EH (cell line): Measurements from ENCODE around the gene TRIM43.
"Not testable (repeated sequence)": the region's sequence is repeated elsewhere in the genome, so short reads cannot be mapped to it uniquely, and the experiment has no call there.

ENCODE experiments used
- DNase-seq: peaks from one replicate; pipeline ENCODE4 v3.0.0-alpha.2; 2015; ENCODE audit warnings: low read depth

TRIM43 gene

DNA sequence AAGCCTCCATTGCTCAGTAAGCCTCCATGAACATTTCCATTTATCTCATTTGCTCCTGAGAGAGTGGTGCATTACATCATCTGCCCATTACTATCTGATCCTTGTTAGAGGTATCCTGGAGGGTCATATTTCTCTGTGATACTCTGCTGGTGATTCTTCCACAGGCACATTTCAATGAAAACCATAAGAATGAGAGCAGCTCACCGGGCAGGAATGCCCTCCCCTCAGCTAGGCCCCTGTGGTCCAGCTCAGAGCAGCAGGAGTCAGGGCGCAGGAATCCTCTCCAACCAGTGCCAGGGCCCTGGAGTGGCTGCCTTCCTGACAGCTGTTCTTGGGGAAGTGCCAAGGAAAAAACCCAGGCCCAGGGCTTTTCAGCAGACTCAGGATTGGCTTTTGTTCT lies 50.0 kb downstream of the TRIM43 start:
- DNase-seq = peak; percentile 88

GRCh38 chr2:95642360-95642759 lies 50.6 kb downstream of the TRIM43 start:
- peak; percentile 54 for DNase-seq

DNA sequence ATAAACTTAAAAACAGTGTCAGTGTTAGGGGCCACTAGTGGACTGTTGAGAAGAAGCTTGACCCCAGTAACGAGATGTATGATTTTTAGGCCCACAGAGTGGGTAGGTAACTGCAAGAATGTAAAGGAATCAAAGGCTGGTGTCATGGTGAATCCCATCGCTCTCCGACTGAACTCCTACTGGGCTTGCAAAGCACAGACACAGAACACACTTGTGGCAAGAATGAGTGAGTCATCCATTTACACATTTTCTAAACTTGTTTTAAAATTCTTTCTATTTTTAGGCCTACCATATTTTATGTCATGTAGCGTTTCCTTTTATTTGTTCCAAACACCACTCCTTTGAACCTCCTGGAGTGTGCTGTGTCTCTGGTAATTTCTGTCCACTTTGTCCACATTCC lies 51.1 kb downstream of the TRIM43 start:
- not testable (repeated sequence) for DNase-seq

DNA sequence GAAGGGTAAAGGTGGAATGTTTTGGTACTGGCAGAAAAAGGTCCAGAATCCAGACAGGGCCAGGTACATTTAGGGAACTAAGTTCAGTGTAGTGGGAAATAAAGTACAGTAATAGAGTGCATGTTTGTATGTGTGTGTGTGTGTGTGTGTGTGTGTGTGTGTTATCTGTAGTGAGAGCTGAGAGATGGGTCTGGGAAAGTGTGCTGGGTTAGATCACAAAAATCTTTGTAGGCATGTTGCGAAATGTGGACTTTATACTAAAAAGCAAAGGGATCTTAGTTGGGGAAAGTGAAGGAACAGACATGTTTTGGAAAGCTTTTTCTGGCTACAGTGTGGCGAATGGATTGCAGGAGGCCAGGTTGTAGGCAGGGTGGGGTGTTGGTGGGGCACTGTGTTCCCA lies 53.5 kb downstream of the TRIM43 start:
- not testable (repeated sequence) for DNase-seq

- DNase-seq = not testable (repeated sequence)
These were observed 54.6 kb downstream of the TRIM43 start for GRCh38 chr2:95646274-95646994.

GRCh38 chr2:95648894-95649544 lies 57.2 kb downstream of the TRIM43 start:
- not testable (repeated sequence) for DNase-seq
